Lung (tissue), 12 donors: ENCODE data around the gene COX5A. TPM values are rescaled to one million over a fixed set of nuclear protein-coding genes. Genes with fewer than 3 reads are reported as not detected.

Experiments
- ATAC-seq: fragments of 200-7000 bp; cut with Tn5 transposase; one replicate; pipeline ENCODE4 v1.9.1; 2020; ENCODE audit warnings: moderate number of reproducible peaks; ENCODE audit not compliant: insufficient read depth, low FRiP score
- DNase-seq, 3 donors: peaks; one replicate each; pipeline ENCODE4 v3.0.0-alpha.2; 2013 to 2017
- H3K27ac ChIP-seq, 2 donors: one replicate each; pipeline ENCODE4 v1.5.1; 2013; ENCODE audit warnings: mild to moderate bottlenecking in 2 of 2, moderate library complexity in 2 of 2, control low read depth in 1 of 2, inconsistent platforms in 1 of 2, low read depth in 1 of 2, low read length in 1 of 2
- H3K27me3 ChIP-seq, 3 donors: one replicate each; pipeline ENCODE4 v1.5.1; 2013; ENCODE audit warnings: low read length in 2 of 3; ENCODE audit not compliant: control insufficient read depth in 3 of 3, insufficient read depth in 3 of 3
- H3K36me3 ChIP-seq, 4 donors: one replicate each; pipeline ENCODE4 v1.5.1; 2013; ENCODE audit warnings: low read length in 4 of 4, mild to moderate bottlenecking in 1 of 4, moderate library complexity in 1 of 4; ENCODE audit not compliant: control insufficient read depth in 4 of 4, insufficient read depth in 4 of 4
- H3K4me1 ChIP-seq, 5 donors: one replicate each; pipeline ENCODE4 v1.5.1; 2013; ENCODE audit warnings: low read length in 5 of 5, mild to moderate bottlenecking in 2 of 5, moderate library complexity in 1 of 5; ENCODE audit not compliant: control insufficient read depth in 5 of 5, insufficient read depth in 5 of 5
- H3K4me3 ChIP-seq: one replicate; pipeline ENCODE4 v1.5.1; 2013; ENCODE audit warnings: mild to moderate bottlenecking, control low read depth, moderate library complexity
- H3K9ac ChIP-seq, 2 donors: one replicate each; pipeline ENCODE4 v1.5.1; 2013; ENCODE audit warnings: low read length in 2 of 2, control low read depth in 1 of 2; ENCODE audit not compliant: insufficient read depth in 1 of 2
- H3K9me3 ChIP-seq, 4 donors: one replicate each; pipeline ENCODE4 v1.5.1; 2013; ENCODE audit warnings: low read length in 3 of 4, mild to moderate bottlenecking in 1 of 4, moderate library complexity in 1 of 4; ENCODE audit not compliant: control insufficient read depth in 4 of 4, insufficient read depth in 3 of 4
- WGBS, 2 donors: extraction: QIAGEN DNeasy Blood & Tissue Kit; methylation state at CpG; one replicate each; pipeline ENCODE4 v1.1.7; 2013; 5-methylcytosine and 5-hydroxymethylcytosine counted together
- polyA plus RNA-seq, 2 donors: library from polyadenylated mRNA; stranded (reverse); fragments of 200-250 nt; gene quantifications; one replicate each; pipeline ENCODE4 v1.2.1, GENCODE V29; 2013
- total RNA-seq, 2 donors: library from RNA; depleted of rRNA in 1 of 2; stranded (reverse); fragments of >200 nt in 1 of 2; gene quantifications; one replicate each; pipeline ENCODE4 v1.2.1, GENCODE V29; 2014 to 2021
- TF ChIP-seq, protein P1 (sequence below): IDR thresholded peaks from 2 replicates; pipeline ENCODE4 v1.5.1; 2012; ENCODE audit warnings: mild to moderate bottlenecking; ENCODE audit errors: control extremely low read depth, extremely low read depth
- donor health status: control.
- donor health status: control.
- donor health status: Bipolar disorder and iron deficiency.
- donor health status: healthy.
- donor health status: DM: yes; HTN: yes; CAD: no.

Gene COX5A
- total and polyA plus RNA-seq, 4 donors = 70.7 to 301 (median 198) TPM

DNA sequence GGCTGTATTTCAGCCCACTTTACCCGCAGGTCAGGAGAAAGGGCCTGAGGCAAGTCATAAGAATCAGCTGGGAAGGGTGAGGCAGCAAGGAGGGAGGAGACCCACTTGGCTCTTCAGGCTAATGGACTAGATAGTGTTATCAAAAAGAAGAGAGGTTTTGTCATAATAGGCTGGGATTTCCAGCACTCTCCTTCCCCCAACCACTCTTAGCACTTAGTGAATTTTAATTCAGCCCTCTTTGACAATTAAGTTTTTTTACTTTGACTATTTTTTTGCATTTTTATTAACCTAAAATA, 47.3 kb downstream of the COX5A start:
- peak overlapping the region; percentile 90 to 97 for H3K9ac ChIP-seq
- DNase-seq (no peak), ATAC-seq (no peak)
- TF ChIP-seq, protein P1, sequence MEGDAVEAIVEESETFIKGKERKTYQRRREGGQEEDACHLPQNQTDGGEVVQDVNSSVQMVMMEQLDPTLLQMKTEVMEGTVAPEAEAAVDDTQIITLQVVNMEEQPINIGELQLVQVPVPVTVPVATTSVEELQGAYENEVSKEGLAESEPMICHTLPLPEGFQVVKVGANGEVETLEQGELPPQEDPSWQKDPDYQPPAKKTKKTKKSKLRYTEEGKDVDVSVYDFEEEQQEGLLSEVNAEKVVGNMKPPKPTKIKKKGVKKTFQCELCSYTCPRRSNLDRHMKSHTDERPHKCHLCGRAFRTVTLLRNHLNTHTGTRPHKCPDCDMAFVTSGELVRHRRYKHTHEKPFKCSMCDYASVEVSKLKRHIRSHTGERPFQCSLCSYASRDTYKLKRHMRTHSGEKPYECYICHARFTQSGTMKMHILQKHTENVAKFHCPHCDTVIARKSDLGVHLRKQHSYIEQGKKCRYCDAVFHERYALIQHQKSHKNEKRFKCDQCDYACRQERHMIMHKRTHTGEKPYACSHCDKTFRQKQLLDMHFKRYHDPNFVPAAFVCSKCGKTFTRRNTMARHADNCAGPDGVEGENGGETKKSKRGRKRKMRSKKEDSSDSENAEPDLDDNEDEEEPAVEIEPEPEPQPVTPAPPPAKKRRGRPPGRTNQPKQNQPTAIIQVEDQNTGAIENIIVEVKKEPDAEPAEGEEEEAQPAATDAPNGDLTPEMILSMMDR = no peak
- H3K27ac ChIP-seq = peak overlapping the region in 1 of 2 donors; percentile 59
- no peaks in the 10 kb centered on the region for H3K27me3 ChIP-seq
- H3K9me3 ChIP-seq = no peaks in the 10 kb centered on the region
- 0 to 4% methylated on average over 1 of the region's 1 CpG for WGBS, 2 donors
- H3K4me3 ChIP-seq = peak overlapping the region; percentile 84
- peaks cover 0 to 17% (median 6%) of the 10 kb centered on the region in 5 donors for H3K4me1 ChIP-seq
- H3K36me3 ChIP-seq = peaks cover 0 to 17% (median 8%) of the 10 kb centered on the region in 4 donors

DNA sequence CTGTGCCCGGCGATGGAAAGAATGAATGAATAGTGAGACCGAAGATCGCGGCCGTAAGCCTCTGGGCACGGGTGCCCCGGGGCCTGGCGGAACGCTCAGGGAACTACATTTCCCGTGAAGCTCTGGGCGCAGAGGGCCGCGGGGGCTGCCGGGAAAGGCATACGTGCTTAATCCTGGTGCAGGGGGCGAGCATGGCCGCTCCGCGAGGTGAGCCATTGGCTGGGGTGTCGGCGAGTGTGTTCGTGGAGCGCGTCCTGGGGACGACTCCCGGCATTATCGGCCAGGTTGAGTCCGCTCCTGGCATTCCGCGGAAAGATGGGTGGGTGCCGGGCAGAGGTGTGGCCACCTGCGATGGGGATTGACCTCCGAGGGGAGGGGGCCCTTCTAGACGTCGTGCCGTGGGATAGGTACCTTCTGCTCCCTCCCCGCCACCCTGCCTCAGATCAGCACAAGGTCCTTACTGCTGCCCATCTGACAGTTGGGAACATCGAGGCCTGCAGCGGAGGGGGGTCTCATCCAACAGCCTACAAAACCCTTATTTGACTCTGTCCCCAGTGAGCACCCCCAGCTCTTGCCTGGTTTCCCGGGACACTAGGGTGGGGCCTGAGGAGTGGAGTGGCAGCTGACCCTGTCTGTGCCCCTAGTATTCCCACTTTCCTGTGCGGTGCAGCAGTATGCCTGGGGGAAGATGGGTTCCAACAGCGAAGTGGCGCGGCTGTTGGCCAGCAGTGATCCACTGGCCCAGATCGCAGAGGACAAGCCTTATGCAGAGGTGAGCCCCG, 47.8 kb downstream of the COX5A start, which contains the start of gene MPI:
MPI (plus strand) TSS at position 160 of the 782 bp plus-strand sequence; CDS start at position 192, 32 bp downstream.
- TF ChIP-seq, protein P1 = no peak
- Histone ChIP-seq H3K9ac (peak within 1 kb of the TSS; percentile 90 to 97), H3K27me3 (no peaks in the 10 kb centered on the region), H3K27ac (peak within 1 kb of the TSS; percentile 59 to 74), H3K4me3 (peak within 1 kb of the TSS; percentile 84), H3K36me3 (peaks cover 0 to 17% (median 8%) of the 10 kb centered on the region in 4 donors), H3K9me3 (no peaks in the 10 kb centered on the region), H3K4me1 (peaks cover 0 to 17% (median 6%) of the 10 kb centered on the region in 5 donors)
- DNase-seq (peak; percentile 89 to 91 (median 90)), ATAC-seq (peak; percentile 97)
- 3% methylated on average over 47 of the region's 47 CpGs for WGBS, 2 donors

GRCh38 chr15:74889390-74889882, 48.4 kb downstream of the COX5A start:
- ATAC-seq (peak; percentile 24), DNase-seq (peak in 2 of 3 donors; percentile 66 to 74)
- Histone ChIP-seq H3K4me3 (peak overlapping the region; percentile 84), H3K27ac (peak overlapping the region; percentile 59 to 74), H3K9me3 (no peaks in the 10 kb centered on the region), H3K36me3 (peaks cover 0 to 17% (median 8%) of the 10 kb centered on the region in 4 donors), H3K27me3 (no peaks in the 10 kb centered on the region), H3K4me1 (peaks cover 0 to 17% (median 6%) of the 10 kb centered on the region in 5 donors), H3K9ac (peak overlapping the region; percentile 74 to 97)
- TF ChIP-seq, protein P1 = no peak
- WGBS, 2 donors = 12 to 19% methylated on average over 8 of the region's 8 CpGs
